Central memory CD8-positive, alpha-beta T cell (primary cell): ENCODE data around the gene CHKB.

Experiments
- ATAC-seq: fragments of 150-1000 bp; cut with Tn5 transposase; replicated peaks from 2 replicates; pipeline ENCODE4 v1.10.0; 2022; ENCODE audit warnings: mild to moderate bottlenecking, moderate FRiP score, moderate number of reproducible peaks; ENCODE audit not compliant: poor library complexity, severe bottlenecking; ENCODE audit errors: extremely low read depth
- DNase-seq, 2 donors: peaks; one replicate each; pipeline ENCODE4 v3.0.0; 2021; ENCODE audit warnings: low spot score in 2 of 2
- H3K27ac Mint-ChIP-seq: one replicate; pipeline ENCODE4 v1.8.0; 2022; ENCODE audit warnings: low read depth, mild to moderate bottlenecking, moderate library complexity, mixed read lengths
- H3K27me3 Mint-ChIP-seq: one replicate; pipeline ENCODE4 v1.8.0; 2022; ENCODE audit warnings: mixed read lengths
- H3K36me3 Mint-ChIP-seq: one replicate; pipeline ENCODE4 v1.8.0; 2022; ENCODE audit warnings: mild to moderate bottlenecking, moderate library complexity, mixed read lengths; ENCODE audit not compliant: insufficient read depth
- H3K4me1 Mint-ChIP-seq: one replicate; pipeline ENCODE4 v1.8.0; 2022; ENCODE audit warnings: mixed read lengths
- H3K4me3 Mint-ChIP-seq: one replicate; pipeline ENCODE4 v1.8.0; 2022; ENCODE audit warnings: mild to moderate bottlenecking, moderate library complexity, mixed read lengths
- H3K9me3 Mint-ChIP-seq: one replicate; pipeline ENCODE4 v1.8.0; 2022; ENCODE audit warnings: mixed read lengths

CHKB gene

GRCh38 chr22:50530877-50531545 lies 51.6 kb downstream of the CHKB start:
- Mint-ChIP-seq H3K9me3 (no peaks in the 10 kb centered on the region), H3K4me1 (peaks cover 44% of the 10 kb centered on the region), H3K27ac (peak overlapping the region; percentile 98), H3K36me3 (peaks cover 21% of the 10 kb centered on the region), H3K4me3 (peak overlapping the region; percentile 92), H3K27me3 (no peaks in the 10 kb centered on the region)
- ATAC-seq = peak; percentile 58
- peak; percentile 67 to 73 for DNase-seq

- ATAC-seq (no peak), DNase-seq (peak in 1 of 2 donors; percentile 36)
- H3K27me3 Mint-ChIP-seq = no peaks in the 10 kb centered on the region
- H3K36me3 Mint-ChIP-seq = peaks cover 24% of the 10 kb centered on the region
- H3K4me1 Mint-ChIP-seq = peaks cover 44% of the 10 kb centered on the region
- peak overlapping the region; percentile 98 for H3K27ac Mint-ChIP-seq
- H3K4me3 Mint-ChIP-seq = peak overlapping the region; percentile 92
- H3K9me3 Mint-ChIP-seq = no peaks in the 10 kb centered on the region
Observed at GRCh38 chr22:50530580-50530876, 52.1 kb downstream of the CHKB start.

- Mint-ChIP-seq H3K27me3 (no peaks in the 10 kb centered on the region), H3K27ac (peak within 1 kb of the TSS; percentile 98), H3K4me3 (peak within 1 kb of the TSS; percentile 92), H3K4me1 (peaks cover 44% of the 10 kb centered on the region), H3K9me3 (no peaks in the 10 kb centered on the region), H3K36me3 (peaks cover 28% of the 10 kb centered on the region)
- DNase-seq (peak in 1 of 2 donors; percentile 32), ATAC-seq (no peak)
Observed at GRCh38 chr22:50529897-50530579, 52.6 kb downstream of the CHKB start, which contains the start of gene TYMP. Gene TYMP, minus strand, starts transcription at chr22:50530012. Its CDS starts 303 bp downstream, at chr22:50529709.

- DNase-seq (no peak), ATAC-seq (no peak)
- H3K27me3 Mint-ChIP-seq = no peaks in the 10 kb centered on the region
- H3K27ac Mint-ChIP-seq = no peak overlapping the region
- H3K9me3 Mint-ChIP-seq = no peaks in the 10 kb centered on the region
- peaks cover 50% of the 10 kb centered on the region for H3K4me1 Mint-ChIP-seq
- peaks cover 31% of the 10 kb centered on the region for H3K36me3 Mint-ChIP-seq
- peak overlapping the region; percentile 92 for H3K4me3 Mint-ChIP-seq
Observed at GRCh38 chr22:50529416-50529896, 53.2 kb downstream of the CHKB start.
